Measurements from ENCODE around the gene TAF11L5. TPM values are rescaled to one million over a fixed set of nuclear protein-coding genes. Genes with fewer than 3 reads are reported as not detected.
"Not testable (repeated sequence)": the region's sequence is repeated elsewhere in the genome, so short reads cannot be mapped to it uniquely, and the experiment has no call there.

The TAF11L5 gene
- total RNA-seq, result not detected

- POLR2A ChIA-PET; H3K9me3 Mint-ChIP-seq; H3K4me1 Mint-ChIP-seq; H3K4me3 Mint-ChIP-seq; H3K27ac Mint-ChIP-seq; H3K36me3 Mint-ChIP-seq (ENCODE audit: low read depth); CTCF ChIA-PET; DNase-seq; H3K27me3 Mint-ChIP-seq: not testable (repeated sequence)
Measured at GRCh38 chr5:17524935-17525334, at the start of gene TAF11L5. TSS of gene TAF11L5 (plus strand) at chr5:17525235.

DNA sequence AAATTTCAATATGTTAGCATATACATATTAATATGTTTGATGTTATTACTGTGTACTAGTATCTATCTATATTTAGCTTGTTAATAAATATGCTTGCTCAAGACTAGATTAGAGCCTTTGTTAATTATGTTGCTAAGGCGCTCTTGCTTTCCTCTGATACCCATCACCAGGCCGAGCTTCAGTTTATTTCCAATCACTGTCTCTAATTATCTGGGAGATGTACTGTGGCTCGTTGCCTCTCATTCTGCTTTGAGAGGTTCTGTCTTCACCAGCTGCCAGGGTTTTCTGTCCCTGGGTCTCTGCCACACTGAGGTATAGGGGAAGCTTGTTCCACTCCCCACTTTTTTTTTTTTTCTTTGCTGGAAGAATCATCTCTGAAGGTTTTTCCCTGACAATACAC lies 48.0 kb upstream of the TAF11L5 start:
- no peaks in the 10 kb centered on the region for H3K36me3 Mint-ChIP-seq (ENCODE audit: low read depth)

GRCh38 chr5:17477573-17478265 lies 47.3 kb upstream of the TAF11L5 start:
- Mint-ChIP-seq H3K4me3 (no peak overlapping the region), H3K27me3 (no peaks in the 10 kb centered on the region), H3K27ac (no peak overlapping the region), H3K4me1 (no peaks in the 10 kb centered on the region), H3K9me3 (peaks cover 4% of the 10 kb centered on the region), H3K36me3 (ENCODE audit: low read depth) (no peaks in the 10 kb centered on the region)
- CTCF ChIA-PET, result no interaction called here
- no peak for DNase-seq
- POLR2A ChIA-PET, result no interaction called here

More for the DNA sequence above, 48.0 kb upstream of the TAF11L5 start:
- no peak overlapping the region for H3K4me3 Mint-ChIP-seq
- ChIA-PET CTCF (no interaction called here), POLR2A (no interaction called here)
- H3K27ac Mint-ChIP-seq, result no peak overlapping the region
- no peak for DNase-seq
- H3K27me3 Mint-ChIP-seq, result no peaks in the 10 kb centered on the region
- H3K4me1 Mint-ChIP-seq, result no peaks in the 10 kb centered on the region
- peaks cover 6% of the 10 kb centered on the region for H3K9me3 Mint-ChIP-seq

DNA sequence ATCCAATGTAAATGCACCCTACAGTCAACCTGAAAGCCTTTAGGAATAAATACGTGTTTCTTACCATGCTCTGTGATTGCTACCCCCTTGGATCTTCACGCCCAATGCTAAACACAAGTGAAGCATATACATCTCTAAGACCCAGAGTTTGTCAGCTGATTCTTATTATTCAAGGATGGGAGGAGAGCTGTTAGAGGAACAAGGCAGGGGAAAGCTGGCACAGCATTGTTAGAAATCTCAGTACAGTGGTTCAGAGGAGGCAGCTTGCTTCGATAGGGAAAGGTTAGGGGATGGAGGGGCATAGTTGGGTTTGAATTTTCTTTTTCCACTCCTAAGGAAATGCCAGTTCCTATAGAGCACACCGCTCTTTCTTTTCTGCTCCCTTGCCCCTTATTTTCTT lies 43.7 kb upstream of the TAF11L5 start:
- Mint-ChIP-seq H3K27me3 (no peaks in the 10 kb centered on the region), H3K27ac (no peak overlapping the region), H3K4me1 (no peaks in the 10 kb centered on the region), H3K4me3 (no peak overlapping the region), H3K36me3 (ENCODE audit: low read depth) (no peaks in the 10 kb centered on the region), H3K9me3 (peaks cover 4% of the 10 kb centered on the region)
- no peak for DNase-seq
- ChIA-PET CTCF (no interaction called here), POLR2A (no interaction called here)

- POLR2A ChIA-PET, result no interaction called here
- H3K4me1 Mint-ChIP-seq, result no peaks in the 10 kb centered on the region
Measured at GRCh38 chr5:17482790-17483189, 42.2 kb upstream of the TAF11L5 start.

DNA sequence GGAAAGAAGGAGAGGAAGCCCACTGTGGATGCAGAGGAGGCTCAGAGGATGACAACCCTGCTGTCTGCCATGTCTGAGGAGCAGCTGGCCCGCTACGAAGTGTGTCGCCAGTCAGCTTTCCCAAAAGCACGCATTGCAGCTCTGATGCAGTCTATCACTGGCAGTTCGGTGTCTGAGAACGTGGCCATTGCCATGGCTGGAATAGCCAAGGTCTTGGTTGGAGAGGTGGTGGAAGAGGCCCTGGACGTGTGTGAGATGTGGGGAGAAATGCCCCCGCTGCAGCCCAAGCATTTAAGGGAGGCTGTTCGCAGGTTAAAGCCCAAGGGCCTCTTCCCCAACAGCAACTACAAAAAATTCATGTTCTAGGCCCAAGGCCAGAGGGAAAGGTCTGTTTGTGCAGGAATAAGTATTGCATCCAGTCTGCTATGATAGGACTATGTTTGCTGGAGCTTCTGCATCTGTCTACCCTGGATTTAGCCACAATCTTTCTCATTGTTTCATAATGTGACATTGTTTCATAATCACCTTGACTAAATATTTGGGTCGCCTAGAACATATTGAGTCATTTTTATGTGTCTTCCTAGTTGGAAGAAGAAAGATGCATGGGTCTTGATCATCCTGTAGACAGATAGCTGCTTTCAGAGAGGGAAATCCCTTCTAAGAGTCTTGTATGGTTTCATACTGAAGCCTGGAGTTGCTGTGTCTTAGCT lies 38.4 kb upstream of the TAF11L5 start:
- H3K27ac Mint-ChIP-seq; POLR2A ChIA-PET; H3K36me3 Mint-ChIP-seq (ENCODE audit: low read depth); H3K27me3 Mint-ChIP-seq; H3K9me3 Mint-ChIP-seq; DNase-seq; H3K4me1 Mint-ChIP-seq; H3K4me3 Mint-ChIP-seq; CTCF ChIA-PET: not testable (repeated sequence)

More at GRCh38 chr5:17482790-17483189, 42.2 kb upstream of the TAF11L5 start:
- H3K4me3 Mint-ChIP-seq, result no peak overlapping the region
- no peaks in the 10 kb centered on the region for H3K36me3 Mint-ChIP-seq (ENCODE audit: low read depth)
- no peaks in the 10 kb centered on the region for H3K27me3 Mint-ChIP-seq
- DNase-seq, result no peak
- CTCF ChIA-PET, result no interaction called here
- H3K9me3 Mint-ChIP-seq, result peaks cover 2% of the 10 kb centered on the region
- H3K27ac Mint-ChIP-seq, result no peak overlapping the region

DNA sequence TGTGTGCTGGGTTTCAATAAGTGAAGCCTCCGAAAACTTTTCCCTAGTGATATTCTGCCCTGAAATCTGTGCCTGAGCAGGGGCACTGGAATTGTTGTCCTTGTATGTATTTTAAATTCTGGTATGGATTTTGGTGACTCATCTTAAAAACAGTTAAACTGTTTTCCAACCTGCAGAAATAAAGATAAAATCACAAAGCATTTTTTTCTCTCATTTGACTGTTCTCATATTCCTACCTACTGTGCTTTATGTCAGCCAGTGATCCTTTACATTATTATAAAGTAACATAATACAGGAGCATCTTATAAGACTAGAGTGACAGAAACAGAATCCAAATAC lies 37.9 kb upstream of the TAF11L5 start:
- no peak for DNase-seq
- no peaks in the 10 kb centered on the region for H3K27me3 Mint-ChIP-seq
- no peaks in the 10 kb centered on the region for H3K4me1 Mint-ChIP-seq
- no peak overlapping the region for H3K4me3 Mint-ChIP-seq
- no peaks in the 10 kb centered on the region for H3K36me3 Mint-ChIP-seq (ENCODE audit: low read depth)
- POLR2A ChIA-PET, result no interaction called here
- CTCF ChIA-PET, result no interaction called here
- no peak overlapping the region for H3K27ac Mint-ChIP-seq
- H3K9me3 Mint-ChIP-seq, result peaks cover 3% of the 10 kb centered on the region

DNA sequence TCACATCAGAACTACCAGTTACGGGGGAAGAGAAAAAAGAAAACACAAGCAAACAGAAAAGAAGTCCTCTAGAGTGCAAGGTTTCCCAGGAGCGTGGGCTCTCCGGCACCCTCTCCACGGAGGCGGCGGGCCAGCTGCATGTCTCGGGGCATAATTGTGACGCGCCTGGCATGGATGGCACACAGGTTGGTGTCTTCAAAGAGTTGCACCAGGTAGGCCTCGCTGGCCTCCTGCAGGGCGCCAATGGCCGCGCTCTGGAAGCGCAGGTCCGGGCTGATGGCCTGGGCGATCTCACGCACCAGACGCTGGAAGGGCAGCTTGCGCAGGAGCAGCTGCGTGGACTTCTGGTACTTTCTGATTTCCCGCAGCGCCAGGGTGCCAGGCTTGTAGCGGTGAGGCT lies 33.8 kb upstream of the TAF11L5 start:
- H3K27ac Mint-ChIP-seq; DNase-seq; H3K27me3 Mint-ChIP-seq; H3K4me1 Mint-ChIP-seq; H3K36me3 Mint-ChIP-seq (ENCODE audit: low read depth); H3K4me3 Mint-ChIP-seq; POLR2A ChIA-PET; CTCF ChIA-PET: not testable (repeated sequence)
- peaks cover 21% of the 10 kb centered on the region for H3K9me3 Mint-ChIP-seq

DNA sequence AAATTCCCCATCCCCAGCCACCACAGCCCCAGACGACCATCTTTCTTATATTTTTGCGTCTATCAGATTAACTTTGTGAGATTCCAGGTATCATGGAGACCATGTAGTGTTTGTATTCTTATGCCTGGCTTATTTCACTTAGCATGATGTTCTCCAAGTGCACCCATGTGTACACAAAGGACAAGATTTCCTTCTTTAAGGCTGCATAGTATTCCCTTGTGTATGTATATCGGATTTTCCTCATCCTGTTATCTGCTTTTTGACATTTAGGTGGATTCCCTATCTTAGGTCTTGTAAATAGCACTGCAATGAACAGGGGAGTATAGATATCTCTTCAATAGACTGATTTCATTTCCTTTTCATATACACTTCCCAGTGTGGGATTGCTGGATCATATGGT lies 32.3 kb upstream of the TAF11L5 start:
- H3K36me3 Mint-ChIP-seq (ENCODE audit: low read depth), result no peaks in the 10 kb centered on the region
- H3K9me3 Mint-ChIP-seq, result peaks cover 21% of the 10 kb centered on the region
- ChIA-PET POLR2A (no interaction called here), CTCF (no interaction called here)
- H3K4me3 Mint-ChIP-seq, result no peak overlapping the region
- no peaks in the 10 kb centered on the region for H3K4me1 Mint-ChIP-seq
- H3K27me3 Mint-ChIP-seq, result no peaks in the 10 kb centered on the region
- DNase-seq, result no peak
- H3K27ac Mint-ChIP-seq, result no peak overlapping the region

- POLR2A ChIA-PET, result no interaction called here
Measured at GRCh38 chr5:17497446-17497845, 27.6 kb upstream of the TAF11L5 start.

GRCh38 chr5:17497931-17498330 lies 27.1 kb upstream of the TAF11L5 start, which contains the start of gene TAF11L2:
TSS of gene TAF11L2 (plus strand) at chr5:17498231.
- CTCF ChIA-PET; POLR2A ChIA-PET; H3K4me1 Mint-ChIP-seq; H3K4me3 Mint-ChIP-seq; H3K36me3 Mint-ChIP-seq (ENCODE audit: low read depth); DNase-seq; H3K27ac Mint-ChIP-seq; H3K27me3 Mint-ChIP-seq: not testable (repeated sequence)
- peaks cover 17% of the 10 kb centered on the region for H3K9me3 Mint-ChIP-seq

More at GRCh38 chr5:17497446-17497845, 27.6 kb upstream of the TAF11L5 start:
- Mint-ChIP-seq H3K27me3 (no peaks in the 10 kb centered on the region), H3K4me1 (no peaks in the 10 kb centered on the region), H3K36me3 (ENCODE audit: low read depth) (no peaks in the 10 kb centered on the region), H3K9me3 (peaks cover 17% of the 10 kb centered on the region), H3K4me3 (no peak overlapping the region), H3K27ac (no peak overlapping the region)
- CTCF ChIA-PET, result no interaction called here
- DNase-seq, result no peak

DNA sequence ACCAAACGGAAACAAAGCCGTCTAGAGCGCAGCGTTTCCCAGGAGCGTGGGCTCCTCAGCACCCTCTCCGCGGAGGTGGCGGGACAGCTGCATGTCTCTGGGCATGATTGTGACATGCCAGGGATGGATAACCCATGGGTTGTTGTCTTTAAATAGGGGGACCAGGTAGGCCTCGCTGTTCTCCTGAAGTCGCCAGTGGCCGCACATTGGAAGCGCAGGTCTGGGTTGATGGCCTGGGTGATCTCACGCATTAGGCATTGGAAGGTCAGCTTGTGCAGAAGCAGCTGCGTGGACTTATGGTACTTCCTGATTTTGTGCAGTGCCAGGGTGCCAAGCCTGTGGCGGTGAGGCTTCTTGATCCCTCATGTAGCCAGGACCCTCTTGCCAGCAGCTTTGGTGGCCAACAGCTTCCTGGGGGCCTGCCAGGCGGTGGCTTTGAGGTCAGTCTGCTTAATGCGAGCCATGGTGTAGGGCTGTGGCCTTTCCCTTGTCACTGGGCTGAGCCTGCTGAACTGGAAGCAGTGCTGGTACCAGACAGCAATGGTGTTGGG lies 13.2 kb upstream of the TAF11L5 start:
- DNase-seq, result no peak
- ChIA-PET POLR2A (no interaction called here), CTCF (no interaction called here)
- H3K4me1 Mint-ChIP-seq, result no peaks in the 10 kb centered on the region
- H3K27me3 Mint-ChIP-seq, result no peaks in the 10 kb centered on the region
- H3K4me3 Mint-ChIP-seq, result no peak overlapping the region
- no peaks in the 10 kb centered on the region for H3K36me3 Mint-ChIP-seq (ENCODE audit: low read depth)
- peaks cover 5% of the 10 kb centered on the region for H3K9me3 Mint-ChIP-seq
- no peak overlapping the region for H3K27ac Mint-ChIP-seq

GRCh38 chr5:17517526-17517925 lies 7.5 kb upstream of the TAF11L5 start:
- CTCF ChIA-PET; POLR2A ChIA-PET; H3K27ac Mint-ChIP-seq; DNase-seq; H3K27me3 Mint-ChIP-seq; H3K9me3 Mint-ChIP-seq; H3K4me3 Mint-ChIP-seq; H3K36me3 Mint-ChIP-seq (ENCODE audit: low read depth); H3K4me1 Mint-ChIP-seq: not testable (repeated sequence)

- CTCF ChIA-PET; H3K27ac Mint-ChIP-seq; H3K27me3 Mint-ChIP-seq; H3K36me3 Mint-ChIP-seq (ENCODE audit: low read depth); DNase-seq; H3K4me3 Mint-ChIP-seq; H3K9me3 Mint-ChIP-seq; POLR2A ChIA-PET; H3K4me1 Mint-ChIP-seq: not testable (repeated sequence)
Measured at GRCh38 chr5:17518067-17518466, 7.0 kb upstream of the TAF11L5 start, which contains the start of gene TAF11L3. TSS of gene TAF11L3 (plus strand) at chr5:17518367.
